Uterus (tissue), 4 donors: ENCODE results near the gene MAGI3. TPM values are rescaled to one million over a fixed set of nuclear protein-coding genes. Genes with fewer than 3 reads are reported as not detected.

Experiments
- DNase-seq, 2 donors: peaks; one replicate each; pipeline ENCODE4 v3.0.0-alpha.2; 2019 to 2020
- H3K27ac ChIP-seq, 2 donors: fragments of 200-600 bp; sonication (generic); 1 replicate in 1 of 2; 2 replicates in 1 of 2; pipeline ENCODE4 v1.5.1; 2016 to 2018
- H3K27me3 ChIP-seq, 2 donors: fragments of 200-600 bp; sonication (generic); one replicate each; pipeline ENCODE4 v1.5.1; 2018 to 2019; ENCODE audit warnings: control low read depth in 1 of 2
- H3K36me3 ChIP-seq, 2 donors: fragments of 200-600 bp; sonication (generic); one replicate each; pipeline ENCODE4 v1.5.1; 2019; ENCODE audit warnings: control low read depth in 1 of 2
- H3K4me1 ChIP-seq, 2 donors: fragments of 200-600 bp; sonication (generic); one replicate each; pipeline ENCODE4 v1.5.1; 2018 to 2019; ENCODE audit warnings: control low read depth in 1 of 2
- H3K4me3 ChIP-seq, 2 donors: fragments of 200-600 bp; sonication (generic); 1 replicate in 1 of 2; 2 replicates in 1 of 2; pipeline ENCODE4 v1.5.1; 2018 to 2019; ENCODE audit warnings: mild to moderate bottlenecking in 1 of 2
- H3K9me3 ChIP-seq, 2 donors: fragments of 200-600 bp; sonication (generic); one replicate each; pipeline ENCODE4 v1.5.1; 2019; ENCODE audit warnings: control low read depth in 1 of 2
- POLR2A ChIP-seq, 2 donors: fragments of 450-650 bp; IDR thresholded peaks; one replicate each; pipeline ENCODE4 v1.6.1; 2016; ENCODE audit warnings: antibody characterized with exemption in 2 of 2, mild to moderate bottlenecking in 1 of 2, moderate library complexity in 1 of 2
- intact Hi-C: fragments of 100-400 bp; cut with DNase I; formaldehyde crosslinking; loops from one replicate; pipeline ENCODE4 v1.15.1; 2023; ENCODE audit warnings: low total_unique reads
- total RNA-seq, 4 donors: library from RNA; depleted of rRNA in 3 of 4; stranded (reverse); fragments of >200 nt in 3 of 4; gene quantifications; one replicate each; pipeline versions ENCODE4 v1.1.0 to v1.2.4, GENCODE V29; 2014 to 2023
- TF ChIP-seq, protein P1 (sequence below), 4 experiments: fragments of 200-600 bp in 2 of 4; fragments of 450-650 bp in 2 of 4; sonication (generic) in 2 of 4; IDR thresholded peaks; one replicate each; pipeline ENCODE4 v1.5.1; 2016 to 2019; ENCODE audit warnings: antibody characterized with exemption in 4 of 4, mild to moderate bottlenecking in 2 of 4, moderate library complexity in 1 of 4
- donor health status: DM: yes; HTN: yes; CAD: no.

Gene MAGI3
- total RNA-seq, 4 donors from 2014 or later = 12.4 to 37.5 (median 26.4) TPM

- intact Hi-C loops = no loop called here
- no peak overlapping the region for H3K27ac ChIP-seq
Observed at GRCh38 chr1:113541106-113541505, 150.8 kb downstream of the MAGI3 start.

DNA sequence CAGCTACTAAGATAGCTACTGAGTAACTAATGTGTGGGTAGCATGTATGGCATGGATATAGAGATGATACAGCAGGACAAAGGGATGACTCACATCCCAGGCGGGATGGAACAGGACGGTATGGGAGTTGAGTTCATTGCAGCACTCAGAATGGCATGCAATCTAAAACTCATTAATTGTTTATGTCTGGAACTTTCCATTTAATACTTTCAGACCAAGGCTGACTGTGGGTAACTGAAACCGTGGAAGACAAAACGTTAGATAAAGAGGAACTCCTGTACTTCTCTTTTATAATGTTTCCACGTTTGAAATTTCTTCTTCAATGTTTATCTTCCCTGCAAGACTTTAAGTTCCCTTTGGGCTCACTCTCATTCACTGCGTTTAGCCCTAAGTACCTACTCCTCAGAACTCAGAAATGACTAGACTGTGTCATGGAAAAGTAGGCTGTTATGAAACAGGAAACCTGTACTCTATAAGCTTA lies 151.9 kb downstream of the MAGI3 start:
- no peak for TF ChIP-seq POLR2A (IDR thresholded peaks at IDR 0.05)
- TF ChIP-seq, protein P1, sequence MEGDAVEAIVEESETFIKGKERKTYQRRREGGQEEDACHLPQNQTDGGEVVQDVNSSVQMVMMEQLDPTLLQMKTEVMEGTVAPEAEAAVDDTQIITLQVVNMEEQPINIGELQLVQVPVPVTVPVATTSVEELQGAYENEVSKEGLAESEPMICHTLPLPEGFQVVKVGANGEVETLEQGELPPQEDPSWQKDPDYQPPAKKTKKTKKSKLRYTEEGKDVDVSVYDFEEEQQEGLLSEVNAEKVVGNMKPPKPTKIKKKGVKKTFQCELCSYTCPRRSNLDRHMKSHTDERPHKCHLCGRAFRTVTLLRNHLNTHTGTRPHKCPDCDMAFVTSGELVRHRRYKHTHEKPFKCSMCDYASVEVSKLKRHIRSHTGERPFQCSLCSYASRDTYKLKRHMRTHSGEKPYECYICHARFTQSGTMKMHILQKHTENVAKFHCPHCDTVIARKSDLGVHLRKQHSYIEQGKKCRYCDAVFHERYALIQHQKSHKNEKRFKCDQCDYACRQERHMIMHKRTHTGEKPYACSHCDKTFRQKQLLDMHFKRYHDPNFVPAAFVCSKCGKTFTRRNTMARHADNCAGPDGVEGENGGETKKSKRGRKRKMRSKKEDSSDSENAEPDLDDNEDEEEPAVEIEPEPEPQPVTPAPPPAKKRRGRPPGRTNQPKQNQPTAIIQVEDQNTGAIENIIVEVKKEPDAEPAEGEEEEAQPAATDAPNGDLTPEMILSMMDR (IDR thresholded peaks at IDR 0.05) = no peak
- H3K27ac ChIP-seq = no peak overlapping the region
- no peaks in the 10 kb centered on the region for H3K27me3 ChIP-seq
- no peak for DNase-seq
- intact Hi-C loops = no loop called here
- H3K4me3 ChIP-seq = no peak overlapping the region
- no peaks in the 10 kb centered on the region for H3K9me3 ChIP-seq
- no peaks in the 10 kb centered on the region for H3K36me3 ChIP-seq
- H3K4me1 ChIP-seq = no peaks in the 10 kb centered on the region

More at GRCh38 chr1:113541106-113541505, 150.8 kb downstream of the MAGI3 start:
- Histone ChIP-seq H3K9me3 (no peaks in the 10 kb centered on the region), H3K36me3 (no peaks in the 10 kb centered on the region), H3K4me1 (no peaks in the 10 kb centered on the region), H3K4me3 (no peak overlapping the region), H3K27me3 (no peaks in the 10 kb centered on the region)
- DNase-seq = no peak
- TF ChIP-seq, protein P1 (IDR thresholded peaks at IDR 0.05) = no peak
- TF ChIP-seq POLR2A (IDR thresholded peaks at IDR 0.05) = no peak

DNA sequence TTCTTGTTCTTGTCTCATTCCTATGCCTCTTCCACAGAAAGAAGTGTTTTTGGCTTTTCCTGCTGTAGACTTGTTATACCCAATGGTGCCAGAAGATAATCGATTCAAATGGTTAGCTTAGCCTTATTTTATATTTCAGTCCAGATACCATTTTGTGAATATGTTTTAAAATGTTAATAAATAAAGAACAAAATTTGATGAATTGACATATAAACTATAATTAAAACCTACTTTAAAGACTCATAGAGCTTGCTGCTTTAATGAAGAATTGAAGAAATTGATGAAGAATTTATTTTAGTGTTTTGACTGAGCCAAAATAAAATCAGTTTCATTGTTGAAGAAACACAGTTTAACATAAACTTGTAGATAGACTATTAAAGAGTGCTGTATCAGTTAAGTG lies 152.8 kb downstream of the MAGI3 start:
- intact Hi-C loops = no loop called here
- Histone ChIP-seq H3K9me3 (no peaks in the 10 kb centered on the region), H3K4me3 (no peak overlapping the region), H3K36me3 (no peaks in the 10 kb centered on the region), H3K27me3 (no peaks in the 10 kb centered on the region), H3K27ac (no peak overlapping the region), H3K4me1 (no peaks in the 10 kb centered on the region)
- TF ChIP-seq, protein P1 (IDR thresholded peaks at IDR 0.05) = no peak
- TF ChIP-seq POLR2A (IDR thresholded peaks at IDR 0.05) = no peak
- no peak for DNase-seq

GRCh38 chr1:113545210-113545609 lies 154.9 kb downstream of the MAGI3 start:
- Histone ChIP-seq H3K36me3 (no peaks in the 10 kb centered on the region), H3K4me1 (no peaks in the 10 kb centered on the region), H3K27ac (no peak overlapping the region), H3K4me3 (no peak overlapping the region), H3K9me3 (no peaks in the 10 kb centered on the region), H3K27me3 (no peaks in the 10 kb centered on the region)
- DNase-seq = no peak
- intact Hi-C loops = no loop called here
- TF ChIP-seq, protein P1 (IDR thresholded peaks at IDR 0.05) = no peak
- no peak for TF ChIP-seq POLR2A (IDR thresholded peaks at IDR 0.05)

DNA sequence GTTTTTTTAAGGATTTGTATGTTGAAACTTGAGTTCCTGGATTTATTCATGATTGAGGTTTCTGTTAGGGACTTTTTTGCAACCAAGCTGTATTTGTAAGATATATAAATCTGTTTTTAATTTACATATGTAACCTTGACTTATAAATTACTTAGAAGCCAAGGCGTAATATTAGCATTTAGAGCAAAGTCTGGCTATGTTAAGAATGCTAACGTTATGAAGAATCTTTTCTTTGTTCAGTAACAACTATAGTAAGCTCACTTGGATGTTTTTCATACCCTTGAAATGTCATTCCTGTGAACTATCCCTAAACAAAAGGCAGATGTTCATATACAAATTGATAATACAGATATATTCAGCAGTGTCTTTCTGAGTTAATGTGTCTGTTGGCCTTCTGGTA lies 155.3 kb downstream of the MAGI3 start:
- no peaks in the 10 kb centered on the region for H3K36me3 ChIP-seq
- H3K27me3 ChIP-seq = no peaks in the 10 kb centered on the region
- H3K27ac ChIP-seq = no peak overlapping the region
- intact Hi-C loops = no loop called here
- H3K9me3 ChIP-seq = no peaks in the 10 kb centered on the region
- DNase-seq = no peak
- no peak overlapping the region for H3K4me3 ChIP-seq
- H3K4me1 ChIP-seq = no peaks in the 10 kb centered on the region
- TF ChIP-seq, protein P1 (IDR thresholded peaks at IDR 0.05) = no peak
- TF ChIP-seq POLR2A (IDR thresholded peaks at IDR 0.05) = no peak
